ENCODE data around the gene ZNF485.

The ZNF485 gene

GRCh38 chr10:43640603-43641002, 34.4 kb downstream of the ZNF485 start:
- Mint-ChIP-seq H3K27ac (no peak overlapping the region), H3K36me3 (peaks cover 34% of the 10 kb centered on the region), H3K9me3 (peaks cover 16% of the 10 kb centered on the region), H3K4me1 (no peaks in the 10 kb centered on the region), H3K27me3 (no peaks in the 10 kb centered on the region), H3K4me3 (no peak overlapping the region)

GRCh38 chr10:43644252-43644651, 38.0 kb downstream of the ZNF485 start:
- Mint-ChIP-seq H3K27ac (no peak overlapping the region), H3K4me3 (no peak overlapping the region), H3K9me3 (peaks cover 15% of the 10 kb centered on the region), H3K27me3 (no peaks in the 10 kb centered on the region), H3K4me1 (peaks cover 25% of the 10 kb centered on the region), H3K36me3 (peaks cover 42% of the 10 kb centered on the region)

DNA sequence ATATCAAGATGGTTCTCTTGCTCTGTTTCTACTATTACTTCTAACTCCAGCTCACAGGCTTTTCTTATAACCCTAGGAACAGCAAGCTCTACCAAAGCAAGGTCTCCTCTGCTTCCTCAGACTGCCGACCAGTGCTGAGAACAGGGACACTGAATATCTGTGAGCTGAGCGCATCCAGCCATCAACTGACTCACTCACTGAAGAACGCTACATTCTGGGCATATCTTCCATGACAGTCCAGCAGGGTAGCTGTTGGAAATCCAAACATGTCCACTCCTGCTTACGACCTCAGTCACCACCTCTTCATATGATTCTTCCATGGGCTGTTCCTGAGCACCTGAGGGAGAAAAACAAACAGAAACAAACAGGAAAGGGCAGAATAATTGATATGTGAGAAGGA, 39.6 kb downstream of the ZNF485 start:
- peak overlapping the region; percentile 59 for H3K27ac Mint-ChIP-seq
- H3K27me3 Mint-ChIP-seq, result no peaks in the 10 kb centered on the region
- H3K4me3 Mint-ChIP-seq, result no peak overlapping the region
- H3K4me1 Mint-ChIP-seq, result peaks cover 29% of the 10 kb centered on the region
- H3K36me3 Mint-ChIP-seq, result peaks cover 41% of the 10 kb centered on the region
- peaks cover 14% of the 10 kb centered on the region for H3K9me3 Mint-ChIP-seq

GRCh38 chr10:43647576-43647975, 41.3 kb downstream of the ZNF485 start:
- Mint-ChIP-seq H3K4me3 (peak overlapping the region; percentile 94), H3K27ac (peak overlapping the region; percentile 95), H3K9me3 (peaks cover 14% of the 10 kb centered on the region), H3K36me3 (peaks cover 39% of the 10 kb centered on the region), H3K27me3 (no peaks in the 10 kb centered on the region), H3K4me1 (peaks cover 29% of the 10 kb centered on the region)

DNA sequence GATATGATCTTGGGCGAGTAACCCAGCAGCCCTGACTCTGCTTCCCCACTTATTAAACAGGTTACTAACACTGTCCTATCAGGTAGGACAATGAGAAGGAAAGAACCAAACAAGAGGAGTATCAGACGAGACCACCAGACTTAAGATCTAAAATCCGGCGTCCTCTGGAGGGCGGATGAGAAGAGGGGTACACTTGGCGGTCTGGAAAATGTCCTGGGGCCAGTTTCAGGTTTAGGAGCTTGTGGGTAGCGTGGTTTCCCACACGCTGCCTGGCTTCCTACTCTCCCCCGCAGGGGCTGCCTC, 41.8 kb downstream of the ZNF485 start:
- peak overlapping the region; percentile 94 for H3K4me3 Mint-ChIP-seq
- H3K27me3 Mint-ChIP-seq, result no peaks in the 10 kb centered on the region
- peak overlapping the region; percentile 95 for H3K27ac Mint-ChIP-seq
- peaks cover 29% of the 10 kb centered on the region for H3K4me1 Mint-ChIP-seq
- H3K9me3 Mint-ChIP-seq, result peaks cover 14% of the 10 kb centered on the region
- H3K36me3 Mint-ChIP-seq, result peaks cover 35% of the 10 kb centered on the region

GRCh38 chr10:43648398-43649184, 42.4 kb downstream of the ZNF485 start, which contains the start of gene ZNF32:
TSS of gene ZNF32 (minus strand) at chr10:43648881. CDS start at chr10:43646133, 2,748 bp downstream.
- peak within 1 kb of the TSS; percentile 95 for H3K27ac Mint-ChIP-seq
- peak within 1 kb of the TSS; percentile 97 for H3K4me3 Mint-ChIP-seq
- peaks cover 14% of the 10 kb centered on the region for H3K9me3 Mint-ChIP-seq
- peaks cover 30% of the 10 kb centered on the region for H3K36me3 Mint-ChIP-seq
- no peaks in the 10 kb centered on the region for H3K27me3 Mint-ChIP-seq
- peaks cover 29% of the 10 kb centered on the region for H3K4me1 Mint-ChIP-seq

GRCh38 chr10:43649185-43649523, 42.9 kb downstream of the ZNF485 start:
- Mint-ChIP-seq H3K27me3 (no peaks in the 10 kb centered on the region), H3K36me3 (peaks cover 28% of the 10 kb centered on the region), H3K4me1 (peaks cover 29% of the 10 kb centered on the region), H3K9me3 (peaks cover 14% of the 10 kb centered on the region), H3K4me3 (peak overlapping the region; percentile 97), H3K27ac (peak overlapping the region; percentile 89)

DNA sequence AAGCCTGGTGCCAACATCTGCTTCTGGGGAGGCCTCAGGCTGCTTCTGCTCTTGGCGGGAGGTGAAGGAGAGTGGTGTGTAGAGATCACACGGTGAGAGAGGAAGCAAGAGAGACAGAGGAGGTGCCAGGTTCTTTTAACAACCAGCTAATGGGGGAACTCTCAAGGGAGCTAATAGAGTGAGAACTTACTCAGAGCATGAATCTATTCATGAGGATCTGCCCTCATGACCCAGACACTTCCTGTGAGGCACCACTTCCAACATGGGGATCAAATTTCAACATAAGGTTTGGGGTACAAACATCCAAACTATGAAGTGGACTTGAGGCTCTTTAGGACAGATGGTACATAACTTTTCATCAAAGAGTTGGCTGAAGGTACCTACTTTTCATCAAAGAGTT, 47.5 kb downstream of the ZNF485 start:
- Mint-ChIP-seq H3K36me3 (no peaks in the 10 kb centered on the region), H3K4me1 (peaks cover 9% of the 10 kb centered on the region), H3K4me3 (no peak overlapping the region), H3K9me3 (no peaks in the 10 kb centered on the region), H3K27ac (no peak overlapping the region), H3K27me3 (peaks cover 2% of the 10 kb centered on the region)

GRCh38 chr10:43655311-43655710, 49.1 kb downstream of the ZNF485 start:
- Mint-ChIP-seq H3K36me3 (no peaks in the 10 kb centered on the region), H3K27me3 (peaks cover 2% of the 10 kb centered on the region), H3K9me3 (no peaks in the 10 kb centered on the region), H3K4me3 (no peak overlapping the region), H3K27ac (no peak overlapping the region), H3K4me1 (no peaks in the 10 kb centered on the region)

DNA sequence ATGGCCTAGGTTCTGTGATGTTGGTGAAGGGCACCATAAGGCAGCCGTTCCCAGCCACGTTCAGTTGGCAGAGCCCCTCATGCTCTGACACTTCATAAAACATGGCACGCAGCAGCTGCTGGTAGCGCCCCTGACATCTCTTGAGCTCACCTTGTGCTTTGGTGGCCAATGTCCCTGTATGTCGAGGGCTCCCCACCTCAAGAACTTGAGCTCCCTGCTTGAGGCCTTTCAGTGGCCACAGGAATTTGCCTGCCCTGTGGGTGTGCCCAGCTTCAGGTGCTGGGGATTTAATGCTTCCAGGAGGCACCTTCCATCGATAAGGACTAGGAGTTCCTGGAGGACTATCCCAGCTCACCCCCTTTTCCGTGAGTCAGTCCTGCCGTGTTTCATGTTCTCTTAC, 52.0 kb downstream of the ZNF485 start:
- Mint-ChIP-seq H3K27me3 (peaks cover 2% of the 10 kb centered on the region), H3K36me3 (no peaks in the 10 kb centered on the region), H3K9me3 (peaks cover 4% of the 10 kb centered on the region)

DNA sequence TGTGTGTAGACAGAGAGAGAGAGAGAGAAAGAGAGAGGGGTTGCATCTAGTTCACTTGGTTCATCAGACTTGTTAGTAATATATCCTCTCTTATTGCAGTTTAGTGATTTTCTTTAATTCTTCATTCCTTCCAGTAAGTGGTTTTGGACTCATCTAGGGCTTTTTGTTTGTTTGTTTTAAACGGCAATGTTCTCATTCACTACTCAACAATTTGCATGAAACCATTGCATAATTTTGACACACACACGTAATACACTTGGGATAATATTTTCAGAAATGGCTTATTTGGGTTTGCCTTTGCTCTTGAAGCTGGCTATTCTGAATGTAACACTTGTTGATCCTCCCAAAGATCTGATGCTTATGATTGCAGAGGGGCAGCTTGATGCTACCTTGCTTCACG, 58.8 kb downstream of the ZNF485 start:
- Mint-ChIP-seq H3K36me3 (no peaks in the 10 kb centered on the region), H3K4me3 (no peak overlapping the region), H3K9me3 (peaks cover 5% of the 10 kb centered on the region), H3K27ac (no peak overlapping the region), H3K27me3 (peaks cover 11% of the 10 kb centered on the region), H3K4me1 (peaks cover 8% of the 10 kb centered on the region)

More for the DNA sequence above, 52.0 kb downstream of the ZNF485 start:
- Mint-ChIP-seq H3K27ac (no peak overlapping the region), H3K4me1 (no peaks in the 10 kb centered on the region), H3K4me3 (no peak overlapping the region)

DNA sequence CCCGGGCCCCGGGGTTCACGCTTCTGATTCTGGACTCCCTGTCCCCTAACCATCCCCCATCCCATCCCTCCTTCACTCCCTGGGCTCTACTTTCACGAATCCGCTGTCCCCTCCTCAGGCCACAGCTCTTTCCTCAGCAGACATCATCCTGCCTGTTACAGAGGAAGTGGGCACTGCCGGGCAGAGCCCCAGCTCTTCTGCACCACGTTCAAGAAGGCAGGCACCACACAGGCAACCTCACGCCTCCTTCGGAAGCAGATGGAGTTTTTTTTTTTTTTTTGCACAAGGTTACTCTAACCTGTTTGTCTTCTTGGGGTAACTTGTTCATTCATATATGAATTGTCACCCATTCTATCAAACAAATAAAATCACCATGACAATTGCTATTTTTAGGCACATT, 60.3 kb downstream of the ZNF485 start:
- H3K27me3 Mint-ChIP-seq, result peaks cover 12% of the 10 kb centered on the region
- no peak overlapping the region for H3K4me3 Mint-ChIP-seq

DNA sequence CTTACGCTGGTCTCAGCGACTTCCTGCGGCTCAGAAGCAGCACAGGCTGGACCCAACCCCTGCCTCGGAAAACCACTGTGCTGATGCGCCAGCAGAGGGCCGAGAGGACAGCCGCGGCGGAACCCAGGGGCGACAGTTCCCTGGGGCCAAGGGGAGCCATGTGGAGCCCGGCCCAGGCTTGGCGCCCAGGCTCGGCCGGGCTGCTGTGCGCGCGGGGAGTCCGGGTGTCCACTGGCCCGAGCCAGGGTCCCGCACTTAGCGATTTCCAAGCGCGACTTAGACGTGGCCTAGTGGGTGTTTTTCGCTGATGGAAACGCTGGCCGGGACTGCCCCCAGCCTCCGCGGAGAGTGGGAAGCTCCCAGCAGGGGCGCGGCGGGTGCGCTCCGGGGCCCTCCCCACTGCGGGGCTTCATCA, 61.1 kb downstream of the ZNF485 start:
- Mint-ChIP-seq H3K9me3 (peaks cover 5% of the 10 kb centered on the region), H3K4me3 (no peak overlapping the region), H3K27ac (no peak overlapping the region), H3K27me3 (peaks cover 13% of the 10 kb centered on the region), H3K36me3 (no peaks in the 10 kb centered on the region), H3K4me1 (peaks cover 8% of the 10 kb centered on the region)

More for the DNA sequence above, 60.3 kb downstream of the ZNF485 start:
- H3K36me3 Mint-ChIP-seq, result no peaks in the 10 kb centered on the region
- peaks cover 8% of the 10 kb centered on the region for H3K4me1 Mint-ChIP-seq
- peaks cover 5% of the 10 kb centered on the region for H3K9me3 Mint-ChIP-seq
- H3K27ac Mint-ChIP-seq, result no peak overlapping the region

All from activated naive CD4-positive, alpha-beta T cell treated with anti-CD3 and anti-CD28 coated beads, Interleukin-2, amount 50 U/mL, for 24 hours (primary cell).